K562 (cell line): ENCODE results near the gene ANKRD13B. TPM values are rescaled to one million over a fixed set of nuclear protein-coding genes. Genes with fewer than 3 reads are reported as not detected.
A peak's percentile ranks its signal among the peaks of the same experiment; 100 is the strongest.

Source experiments
- ATAC-seq: fragments of 200-7000 bp; cut with Tn5 transposase; 3 replicates; pipeline ENCODE4 v1.9.1; 2020; ENCODE audit warnings: moderate library complexity
- BruUV-seq: library from RNA; stranded (reverse); fragments of 400-500 nt; replicated peaks from 2 replicates; lab custom pipeline; 2021; lab: Mats Ljungman, UMichigan
- CTCF ChIA-PET: fragments of 300-600 bp; formaldehyde crosslinking; extraction: SDS; loops from one replicate; lab custom pipeline; 2021; ENCODE audit warnings: low intra/inter-chr PET ratio; lab: Yijun Ruan, JAX
- POLR2A ChIA-PET: fragments of 300-600, 350-650 bp; sonication (Branson Sonifier 250); formaldehyde crosslinking; extraction: SDS; loops from one replicate; lab custom pipeline; 2021; ENCODE audit warnings: antibody characterized with exemption, inconsistent platforms; lab: Yijun Ruan, JAX
- DNase-seq, 4 experiments: peaks; one replicate each; pipeline versions ENCODE4 v3.0.0 to v3.0.0-alpha.2; 2011 to 2018; ENCODE audit warnings: low spot score in 3 of 4, mixed read lengths in 3 of 4; ENCODE audit errors: extremely low read depth in 1 of 4
- FAIRE-seq: peaks from 2 replicates; lab custom pipeline; 2011; peaks lifted over from hg19 to GRCh38; lab: Jason Lieb, UNC
- H2AFZ ChIP-seq: 2 replicates; pipeline ENCODE4 v1.6.0; 2011; ENCODE audit warnings: low read depth, low read length, control low read depth, inconsistent platforms
- H3K27ac ChIP-seq: fragments of 200-600 bp; 3 replicates; pipeline ENCODE4 v1.8.0; 2011; ENCODE audit warnings: low read depth, mild to moderate bottlenecking, control low read depth, inconsistent platforms, low read length, moderate library complexity, mixed read lengths; ENCODE audit errors: extremely low read depth
- H3K27me3 ChIP-seq, 2 experiments: fragments of 300-600 bp in 1 of 2; 2 replicates in 1 of 2; 3 replicates in 1 of 2; pipeline versions ENCODE4 v1.6.0 to v1.8.0; 2011; ENCODE audit warnings: inconsistent platforms in 2 of 2, low read length in 2 of 2, mild to moderate bottlenecking in 1 of 2, mixed read lengths in 1 of 2, moderate library complexity in 1 of 2; ENCODE audit not compliant: control insufficient read depth in 2 of 2, insufficient read depth in 2 of 2
- H3K36me3 ChIP-seq: fragments of 300-600 bp; 3 replicates; pipeline ENCODE4 v1.8.0; 2011; ENCODE audit warnings: mild to moderate bottlenecking, low read length, inconsistent platforms; ENCODE audit not compliant: control insufficient read depth, insufficient read depth
- H3K4me1 ChIP-seq, 2 experiments: fragments of 200-600 bp in 1 of 2; replicated peaks in 1 of 2; 2 replicates in 1 of 2; 3 replicates in 1 of 2; pipeline versions ENCODE4 v1.5.1 to v1.8.0; 2011; ENCODE audit warnings: inconsistent platforms in 2 of 2, low read length in 2 of 2, mild to moderate bottlenecking in 1 of 2, mixed read lengths in 1 of 2, moderate library complexity in 1 of 2; ENCODE audit not compliant: control insufficient read depth in 2 of 2, insufficient read depth in 2 of 2
- H3K4me2 ChIP-seq: 2 replicates; pipeline ENCODE4 v1.6.1; 2011; ENCODE audit warnings: low read length, control low read depth, inconsistent platforms, mixed read lengths; ENCODE audit not compliant: insufficient read depth
- H3K4me3 ChIP-seq: fragments of 200-600 bp; sonication (generic), shearing (Covaris generic); 2 replicates; pipeline ENCODE4 v1.5.1; 2016; ENCODE audit warnings: control low read depth, inconsistent platforms
- H3K79me2 ChIP-seq: fragments of 200-600 bp; 3 replicates; pipeline ENCODE4 v1.8.0; 2011; ENCODE audit warnings: low read length, inconsistent platforms; ENCODE audit not compliant: control insufficient read depth, insufficient read depth
- H3K9ac ChIP-seq, 2 experiments: 2 replicates each; pipeline versions ENCODE4 v1.6.0 to v1.6.1; 2011; ENCODE audit warnings: low read depth in 2 of 2, low read length in 2 of 2, control low read depth in 1 of 2, inconsistent platforms in 1 of 2, mild to moderate bottlenecking in 1 of 2, mixed read lengths in 1 of 2; ENCODE audit not compliant: insufficient read depth in 1 of 2
- H3K9me1 ChIP-seq: one replicate; pipeline ENCODE4 v1.6.0; 2011; ENCODE audit warnings: inconsistent platforms, mild to moderate bottlenecking, low read length, moderate library complexity; ENCODE audit not compliant: control insufficient read depth, insufficient read depth
- H3K9me3 ChIP-seq: replicated peaks from 2 replicates; pipeline ENCODE4 v1.5.1; 2011; ENCODE audit warnings: low read depth, low read length, inconsistent platforms; ENCODE audit not compliant: control insufficient read depth, insufficient read depth
- H4K20me1 ChIP-seq: replicated peaks from 2 replicates; pipeline ENCODE4 v1.6.1; 2011; ENCODE audit warnings: low read length, inconsistent platforms, mixed read lengths; ENCODE audit not compliant: control insufficient read depth, insufficient read depth
- ARHGAP35 ChIP-seq: fragments of 450-650 bp; IDR thresholded peaks from 2 replicates; pipeline ENCODE4 v1.6.1; 2018; ENCODE audit not compliant: partially characterized antibody
- CHD1 ChIP-seq: fragments of 200-600 bp; sonication (generic); IDR thresholded peaks from one replicate; pipeline ENCODE4 v1.6.1; 2012; ENCODE audit warnings: mild to moderate bottlenecking, moderate library complexity, low read length, inconsistent platforms
- ELK1 ChIP-seq: sonication (generic); formaldehyde crosslinking; IDR thresholded peaks from 2 replicates; pipeline ENCODE4 v1.8.1; 2022; ENCODE audit warnings: missing genetic modification reagents
- FOXK1 ChIP-seq: sonication (generic); formaldehyde crosslinking; IDR thresholded peaks from 2 replicates; pipeline ENCODE4 v1.8.0; 2022; ENCODE audit warnings: missing genetic modification reagents, mild to moderate bottlenecking, borderline replicate concordance
- POLR2G ChIP-seq: fragments of 200-400 bp; formaldehyde crosslinking; IDR thresholded peaks from 2 replicates; pipeline ENCODE4 v1.6.1; 2017; ENCODE audit warnings: low read depth, mild to moderate bottlenecking, antibody characterized with exemption, low read length, moderate library complexity
- PREB ChIP-seq: sonication (generic); formaldehyde crosslinking; IDR thresholded peaks from 2 replicates; pipeline ENCODE4 v1.8.1; 2023; ENCODE audit warnings: mild to moderate bottlenecking, missing genetic modification reagents
- SETDB1 ChIP-seq: IDR thresholded peaks from one replicate; pipeline ENCODE4 v1.6.1; 2012; ENCODE audit warnings: low read length, control low read depth, inconsistent platforms
- TCF7L2 ChIP-seq: fragments of 150-350 bp; IDR thresholded peaks from 2 replicates; pipeline ENCODE4 v1.6.1; 2016; ENCODE audit warnings: low read depth, mild to moderate bottlenecking, low read length, moderate library complexity
- TFAM ChIP-seq: fragments of 250-450 bp; sonication (Bioruptor Pico); conservative IDR thresholded peaks from 2 replicates; pipeline ENCODE4 v1.5.0; 2021; ENCODE audit warnings: mild to moderate bottlenecking, moderate library complexity
- ZBTB26 ChIP-seq: fragments of 450-650 bp; formaldehyde crosslinking; IDR thresholded peaks from 2 replicates; pipeline ENCODE4 v1.4.0; 2022; ENCODE audit warnings: missing genetic modification characterization
- ZNF347 ChIP-seq: fragments of 450-650 bp; formaldehyde crosslinking; IDR thresholded peaks from 2 replicates; pipeline ENCODE4 v1.4.0; 2020; ENCODE audit warnings: low read depth, mild to moderate bottlenecking, moderate library complexity
- WGBS: fragments of 100-300 bp; shearing (Covaris generic); methylation state at CpG from one replicate; pipeline ENCODE4 v1.1.6; 2016; ENCODE audit warnings: low coverage, mixed read lengths; ENCODE audit not compliant: insufficient coverage; ENCODE audit errors: missing lambda C conversion rate; 5-methylcytosine and 5-hydroxymethylcytosine counted together
- in situ Hi-C: fragments of 300-500 bp; cut with MboI; formaldehyde crosslinking; loops from 4 replicates; pipeline ENCODE4 v1.15.0; 2018; ENCODE audit warnings: inconsistent platforms, mixed read lengths
- intact Hi-C: fragments of 100-400 bp; cut with micrococcal nuclease; formaldehyde crosslinking; loops from 2 replicates; pipeline ENCODE4 v1.14.2; 2022
- polyA plus RNA-seq, 8 experiments: library from polyadenylated mRNA; depleted of rRNA in 4 of 8; stranded (reverse) in 5 of 8; unstranded in 3 of 8; fragments of >200 nt; fragmentation: Nextera tagmentation in 2 of 8; fragmentation: Illumina TruSeq in 1 of 8; extraction: Ambion mirVana in 2 of 8; extraction: Trizol in 1 of 8; gene quantifications; 2 replicates each; pipeline versions ENCODE4 v1.2.1 to v1.2.3, GENCODE V29; 2011 to 2014; ENCODE audit warnings: inconsistent platforms in 1 of 8, missing spikeins in 1 of 8
- total RNA-seq, 7 experiments: library from RNA; depleted of rRNA in 6 of 7; stranded (reverse); fragments of >200 nt in 6 of 7; fragmentation: Illumina TruSeq in 2 of 7; extraction: Trizol in 2 of 7; gene quantifications; 2 replicates each; pipeline versions ENCODE4 v1.2.1 to v1.2.3, GENCODE V29; 2011 to 2021; ENCODE audit warnings: low replicate concordance in 1 of 7

The ANKRD13B gene
- total and polyA plus RNA-seq, 9 of the 15 experiments (the other 6 are each of a cell fraction or from before 2014, with no cell fraction given), result 0.15 to 28.1 (median 4.6) TPM

- H2AFZ ChIP-seq, result no peak overlapping the region
- DNase-seq (no peak), ATAC-seq (no peak), FAIRE-seq (no peak)
- no peak overlapping the region for H3K4me3 ChIP-seq
- in situ Hi-C loops, result no loop called here
- POLR2A ChIA-PET, result interaction anchor here (1.1 to 3.6 kb wide), 2 partner anchors 11 to 39 kb away, joined by 3 to 25 read pairs; no protein-coding TSS in a partner anchor
- H3K9me3 ChIP-seq, result no peaks in the 10 kb centered on the region
- H3K9me1 ChIP-seq, result peaks cover 3% of the 10 kb centered on the region
- no peaks in the 10 kb centered on the region for H3K27me3 ChIP-seq
- H3K9ac ChIP-seq, result peak overlapping the region in 1 of 2 experiments; percentile 50; a peak in 1 of 4 replicates
- no peaks in the 10 kb centered on the region for H3K79me2 ChIP-seq
- peaks cover 62% of the 10 kb centered on the region; the same call in 2 of the 3 replicates for H3K36me3 ChIP-seq
- no peak for TF ChIP-seq ZNF347 (CRISPR knock-in tag)
- 0 out of 2 replicates have a peak, but pooled peaks have one; percentile 26 for TF ChIP-seq POLR2G
- intact Hi-C loops, result no loop called here
- no peaks in the 10 kb centered on the region for H4K20me1 ChIP-seq
- H3K27ac ChIP-seq, result no peak overlapping the region
- peaks cover 0 to 57% of the 10 kb centered on the region in 2 experiments; a peak in 2 of 5 replicates for H3K4me1 ChIP-seq
- CTCF ChIA-PET, result no interaction called here
- BruUV-seq, result TSS peak; percentile 41
- WGBS, result 87% methylated on average over 35 of the region's 37 CpGs
- H3K4me2 ChIP-seq, result no peak overlapping the region
Observed at GRCh38 chr17:29576214-29577000, 16.5 kb upstream of the ANKRD13B start.

GRCh38 chr17:29577001-29577370 is 15.9 kb upstream of the ANKRD13B start:
- 96% methylated on average over 4 of the region's 9 CpGs for WGBS
- DNase-seq (no peak), FAIRE-seq (no peak), ATAC-seq (no peak)
- POLR2A ChIA-PET, result interaction anchor here (1.1 to 3.6 kb wide), 2 partner anchors 10 to 39 kb away, joined by 3 to 25 read pairs; no protein-coding TSS in a partner anchor
- Histone ChIP-seq H2AFZ (no peak overlapping the region), H3K4me2 (no peak overlapping the region), H3K4me3 (no peak overlapping the region), H3K9me3 (no peaks in the 10 kb centered on the region), H3K27me3 (no peaks in the 10 kb centered on the region), H3K27ac (no peak overlapping the region), H3K4me1 (peaks cover 0 to 60% of the 10 kb centered on the region in 2 experiments; a peak in 2 of 5 replicates), H4K20me1 (no peaks in the 10 kb centered on the region), H3K79me2 (no peaks in the 10 kb centered on the region), H3K36me3 (peaks cover 65% of the 10 kb centered on the region; the same call in 2 of the 3 replicates), H3K9ac (peak overlapping the region in 1 of 2 experiments; percentile 50; a peak in 1 of 4 replicates), H3K9me1 (peaks cover 2% of the 10 kb centered on the region)
- no TSS peak for BruUV-seq
- in situ Hi-C loops, result no loop called here
- intact Hi-C loops, result no loop called here
- CTCF ChIA-PET, result no interaction called here
- TF ChIP-seq ELK1 (CRISPR knock-in tag) (no peak), FOXK1 (CRISPR knock-in tag) (no peak), CHD1 (no peak), SETDB1 (no peak), ARHGAP35 (no peak), PREB (no peak), ZBTB26 (CRISPR knock-in tag) (no peak), TFAM (CRISPR knock-in tag) (no peak), TCF7L2 (no peak)
